HEK293 (cell line): ENCODE measurements around the gene CD300E.

ENCODE experiments used
- CTCF ChIA-PET: fragments of 350-600 bp; formaldehyde crosslinking; extraction: SDS; loops from one replicate; lab custom pipeline; 2021; ENCODE audit warnings: antibody characterized with exemption; lab: Yijun Ruan, JAX
- POLR2A ChIA-PET: fragments of 300-600 bp; formaldehyde crosslinking; extraction: SDS; loops from one replicate; lab custom pipeline; 2020; ENCODE audit warnings: antibody characterized with exemption, inconsistent platforms; lab: Yijun Ruan, JAX
- H3K27ac ChIP-seq: fragments of 200-500 bp; sonication (Bioruptor generic); 2 replicates; pipeline ENCODE4 v1.5.1; 2014; ENCODE audit warnings: low read depth, low read length, control low read depth, inconsistent platforms; ENCODE audit errors: extremely low read depth
- H3K36me3 ChIP-seq, 2 experiments: fragments of 200-500 bp in 1 of 2; sonication (Bioruptor generic) in 1 of 2; 1 replicate in 1 of 2; 2 replicates in 1 of 2; pipeline ENCODE4 v1.5.1; 2014 to 2017; ENCODE audit warnings: inconsistent platforms in 2 of 2, low read length in 2 of 2; ENCODE audit not compliant: control insufficient read depth in 2 of 2, insufficient read depth in 1 of 2
- H3K4me1 ChIP-seq: fragments of 200-500 bp; sonication (Bioruptor generic); 2 replicates; pipeline ENCODE4 v1.5.1; 2014; ENCODE audit warnings: mild to moderate bottlenecking, low read length, inconsistent platforms; ENCODE audit not compliant: control insufficient read depth, insufficient read depth
- H3K4me3 ChIP-seq: 2 replicates; pipeline ENCODE4 v1.5.1; 2011; ENCODE audit warnings: low read depth, mild to moderate bottlenecking, control low read depth, low read length, moderate library complexity
- H3K9me3 ChIP-seq: fragments of 200-500 bp; sonication (Bioruptor generic); 2 replicates; pipeline ENCODE4 v1.5.1; 2014; ENCODE audit warnings: low read depth, low read length, inconsistent platforms; ENCODE audit not compliant: control insufficient read depth, insufficient read depth
- BCL11B ChIP-seq: fragments of 450-650 bp; formaldehyde crosslinking; IDR thresholded peaks from 2 replicates; pipeline ENCODE4 v1.5.1; 2016; ENCODE audit warnings: low read depth, missing biosample characterization, missing genetic modification characterization
- GLI2 ChIP-seq: fragments of 450-650 bp; formaldehyde crosslinking; IDR thresholded peaks from 2 replicates; pipeline ENCODE4; 2017; ENCODE audit warnings: missing biosample characterization, missing genetic modification characterization, low read depth, borderline replicate concordance
- IKZF3 ChIP-seq: fragments of 450-650 bp; IDR thresholded peaks from 2 replicates; pipeline ENCODE4 v1.5.0; 2018; ENCODE audit warnings: missing biosample characterization, mild to moderate bottlenecking, missing genetic modification characterization, moderate library complexity
- KLF16 ChIP-seq: fragments of 450-650 bp; formaldehyde crosslinking; IDR thresholded peaks from 2 replicates; pipeline ENCODE4 v1.5.1; 2017; ENCODE audit warnings: missing biosample characterization, missing genetic modification characterization
- KLF9 ChIP-seq: fragments of 450-650 bp; formaldehyde crosslinking; IDR thresholded peaks from 2 replicates; pipeline ENCODE4 v1.5.1; 2016; ENCODE audit warnings: missing biosample characterization, missing genetic modification characterization, low read depth
- OVOL3 ChIP-seq: fragments of 450-650 bp; formaldehyde crosslinking; IDR thresholded peaks from 2 replicates; pipeline ENCODE4 v1.5.1; 2016; ENCODE audit warnings: missing biosample characterization, missing genetic modification characterization
- SP2 ChIP-seq: fragments of 450-650 bp; formaldehyde crosslinking; IDR thresholded peaks from 2 replicates; pipeline ENCODE4 v1.5.1; 2016; ENCODE audit warnings: missing biosample characterization, missing genetic modification characterization
- SP7 ChIP-seq: fragments of 450-650 bp; formaldehyde crosslinking; IDR thresholded peaks from 2 replicates; pipeline ENCODE4 v1.5.1; 2016; ENCODE audit warnings: missing biosample characterization, missing genetic modification characterization
- TSHZ1 ChIP-seq: fragments of 450-650 bp; formaldehyde crosslinking; IDR thresholded peaks from 2 replicates; pipeline ENCODE4 v1.5.1; 2016; ENCODE audit warnings: missing biosample characterization, missing genetic modification characterization, borderline replicate concordance
- YY1 ChIP-seq: fragments of 450-650 bp; formaldehyde crosslinking; IDR thresholded peaks from 2 replicates; pipeline ENCODE4 v1.5.1; 2018; ENCODE audit warnings: missing biosample characterization, missing genetic modification characterization
- ZBTB17 ChIP-seq: fragments of 450-650 bp; formaldehyde crosslinking; IDR thresholded peaks from 2 replicates; pipeline ENCODE4 v1.5.1; 2016; ENCODE audit warnings: missing biosample characterization, missing genetic modification characterization
- ZBTB21 ChIP-seq: fragments of 450-650 bp; formaldehyde crosslinking; IDR thresholded peaks from 2 replicates; pipeline ENCODE4 v1.5.1; 2017; ENCODE audit warnings: missing biosample characterization, missing genetic modification characterization
- ZBTB44 ChIP-seq: fragments of 450-650 bp; IDR thresholded peaks from 2 replicates; pipeline ENCODE4 v1.5.1; 2018; ENCODE audit warnings: missing biosample characterization, mild to moderate bottlenecking, missing genetic modification characterization
- ZNF16 ChIP-seq: fragments of 450-650 bp; formaldehyde crosslinking; IDR thresholded peaks from 2 replicates; pipeline ENCODE4 v1.5.1; 2016; ENCODE audit warnings: low read depth, missing biosample characterization, missing genetic modification characterization
- ZNF19 ChIP-seq: fragments of 450-650 bp; formaldehyde crosslinking; IDR thresholded peaks from 2 replicates; pipeline ENCODE4; 2016; ENCODE audit warnings: missing biosample characterization, missing genetic modification characterization, low read depth
- ZNF202 ChIP-seq: fragments of 450-650 bp; formaldehyde crosslinking; IDR thresholded peaks from 2 replicates; pipeline ENCODE4 v1.5.1; 2016; ENCODE audit warnings: missing biosample characterization, missing genetic modification characterization, borderline replicate concordance
- ZNF404 ChIP-seq: fragments of 450-650 bp; formaldehyde crosslinking; IDR thresholded peaks from 2 replicates; pipeline ENCODE4 v1.5.1; 2017; ENCODE audit warnings: missing biosample characterization, missing genetic modification characterization
- ZNF423 ChIP-seq: fragments of 450-650 bp; formaldehyde crosslinking; IDR thresholded peaks from 2 replicates; pipeline ENCODE4 v1.5.1; 2016; ENCODE audit warnings: missing biosample characterization, missing genetic modification characterization
- ZNF521 ChIP-seq: fragments of 450-650 bp; formaldehyde crosslinking; IDR thresholded peaks from 2 replicates; pipeline ENCODE4 v1.5.1; 2017; ENCODE audit warnings: missing biosample characterization, mild to moderate bottlenecking, missing genetic modification characterization
- ZNF549 ChIP-seq: fragments of 450-650 bp; IDR thresholded peaks from 2 replicates; pipeline ENCODE4 v1.5.1; 2018; ENCODE audit warnings: missing biosample characterization, missing genetic modification characterization, mild to moderate bottlenecking, inconsistent platforms, moderate library complexity
- ZNF610 ChIP-seq: fragments of 450-650 bp; formaldehyde crosslinking; IDR thresholded peaks from 2 replicates; pipeline ENCODE4 v1.5.1; 2016; ENCODE audit warnings: missing biosample characterization, missing genetic modification characterization, borderline replicate concordance
- ZNF623 ChIP-seq: fragments of 450-650 bp; formaldehyde crosslinking; IDR thresholded peaks from 2 replicates; pipeline ENCODE4 v1.5.1; 2016; ENCODE audit warnings: missing biosample characterization, missing genetic modification characterization
- ZNF629 ChIP-seq: fragments of 450-650 bp; formaldehyde crosslinking; IDR thresholded peaks from 2 replicates; pipeline ENCODE4 v1.5.1; 2017; ENCODE audit warnings: missing biosample characterization, missing genetic modification characterization
- ZNF654 ChIP-seq: fragments of 450-650 bp; formaldehyde crosslinking; IDR thresholded peaks from 2 replicates; pipeline ENCODE4 v1.5.1; 2016; ENCODE audit warnings: low read depth, missing biosample characterization, missing genetic modification characterization
- ZNF658 ChIP-seq: fragments of 450-650 bp; formaldehyde crosslinking; IDR thresholded peaks from 2 replicates; pipeline ENCODE4; 2016; ENCODE audit warnings: missing biosample characterization, missing genetic modification characterization
- ZNF707 ChIP-seq: fragments of 450-650 bp; formaldehyde crosslinking; IDR thresholded peaks from 2 replicates; pipeline ENCODE4 v1.5.1; 2016; ENCODE audit warnings: missing biosample characterization, missing genetic modification characterization
- ZNF76 ChIP-seq: fragments of 450-650 bp; formaldehyde crosslinking; IDR thresholded peaks from 2 replicates; pipeline ENCODE4; 2016; ENCODE audit warnings: low read depth, missing biosample characterization, missing genetic modification characterization, borderline replicate concordance

Gene CD300E

GRCh38 chr17:74639704-74640151 is 16.2 kb upstream of the CD300E start:
- CTCF ChIA-PET, result interaction anchor here (0.9 to 2.5 kb wide), 2 partner anchors 17 to 225 kb away, joined by 3 to 8 read pairs; no protein-coding TSS in a partner anchor

GRCh38 chr17:74637926-74638325 is 14.4 kb upstream of the CD300E start:
- ChIA-PET CTCF (interaction anchor here (0.8 to 1.3 kb wide), 2 partner anchors 19 to 468 kb away, joined by 3 to 8 read pairs; no protein-coding TSS in a partner anchor), POLR2A (no interaction called here)
- Histone ChIP-seq H3K27ac (no peak overlapping the region), H3K36me3 (no peaks in the 10 kb centered on the region), H3K4me1 (no peaks in the 10 kb centered on the region), H3K4me3 (no peak overlapping the region), H3K9me3 (no peaks in the 10 kb centered on the region)
- no peak for TF ChIP-seq ZNF521 (tag by site-specific recombination)
- TF ChIP-seq IKZF3 (tag by site-specific recombination), result no peak
- TF ChIP-seq ZBTB21, result no peak
- no peak for TF ChIP-seq KLF9
- no peak for TF ChIP-seq ZNF202 (tag by site-specific recombination)
- no peak for TF ChIP-seq YY1 (tag by site-specific recombination)
- TF ChIP-seq ZNF707 (tag by site-specific recombination), result no peak
- no peak for TF ChIP-seq SP2 (tag by site-specific recombination)
- TF ChIP-seq ZNF16 (tag by site-specific recombination), result no peak
- TF ChIP-seq ZNF19 (tag by site-specific recombination), result no peak
- TF ChIP-seq BCL11B (tag by site-specific recombination), result no peak
- TF ChIP-seq ZNF404 (tag by site-specific recombination), result no peak
- TF ChIP-seq ZNF610 (tag by site-specific recombination), result no peak

More at GRCh38 chr17:74639704-74640151, 16.2 kb upstream of the CD300E start:
- Histone ChIP-seq H3K4me3 (no peak overlapping the region), H3K27ac (no peak overlapping the region), H3K9me3 (no peaks in the 10 kb centered on the region), H3K36me3 (no peaks in the 10 kb centered on the region), H3K4me1 (no peaks in the 10 kb centered on the region)
- POLR2A ChIA-PET, result no interaction called here
- TF ChIP-seq ZNF610 (tag by site-specific recombination) (no peak), ZNF549 (tag by site-specific recombination) (no peak), KLF16 (tag by site-specific recombination) (no peak)

- H3K36me3 ChIP-seq, result no peaks in the 10 kb centered on the region
- H3K27ac ChIP-seq, result no peak overlapping the region
- no peak for TF ChIP-seq ZNF549 (tag by site-specific recombination)
- no peak for TF ChIP-seq OVOL3 (tag by site-specific recombination)
- no peak for TF ChIP-seq ZNF623 (tag by site-specific recombination)
- TF ChIP-seq ZNF629, result no peak
- no peak for TF ChIP-seq ZNF654
- no peak for TF ChIP-seq TSHZ1 (tag by site-specific recombination)
- no peak for TF ChIP-seq ZBTB17 (tag by site-specific recombination)
- no peak for TF ChIP-seq ZNF19 (tag by site-specific recombination)
- no peak for TF ChIP-seq ZNF423 (tag by site-specific recombination)
- no peak for TF ChIP-seq SP7 (tag by site-specific recombination)
- TF ChIP-seq GLI2 (tag by site-specific recombination), result no peak
- TF ChIP-seq ZBTB44 (tag by site-specific recombination), result no peak
- no peak for TF ChIP-seq ZNF76 (tag by site-specific recombination)
- TF ChIP-seq ZNF658 (tag by site-specific recombination), result no peak
- H3K4me3 ChIP-seq, result no peak overlapping the region
- no peaks in the 10 kb centered on the region for H3K4me1 ChIP-seq
- POLR2A ChIA-PET, result no interaction called here
- CTCF ChIA-PET, result interaction anchor here (0.8 to 1.3 kb wide), 2 partner anchors 20 to 468 kb away, joined by 3 to 8 read pairs; no protein-coding TSS in a partner anchor
- no peaks in the 10 kb centered on the region for H3K9me3 ChIP-seq
These were observed 13.7 kb upstream of the CD300E start for GRCh38 chr17:74637265-74637664.
